A549 (cell line): ENCODE results near the gene NUAK2. TPM values are rescaled to one million over a fixed set of nuclear protein-coding genes. Genes with fewer than 3 reads are reported as not detected.

Source experiments
- ATAC-seq, 2 experiments: fragments of 200-7000 bp in 1 of 2; fragments of >200 bp in 1 of 2; cut with Nextera tagmentation in 1 of 2; cut with Tn5 transposase in 1 of 2; 3 replicates each; pipeline versions ENCODE4 v1.8.0 to v1.9.1; 2018 to 2020; ENCODE audit warnings: mild to moderate bottlenecking in 1 of 2, moderate library complexity in 1 of 2
- CTCF ChIA-PET: fragments of 300-600 bp; sonication (Branson Sonifier 250); formaldehyde crosslinking; extraction: SDS; loops from one replicate; lab custom pipeline; 2021; ENCODE audit warnings: antibody characterized with exemption, inconsistent platforms; lab: Yijun Ruan, JAX
- POLR2A ChIA-PET: fragments of 350-600 bp; formaldehyde crosslinking; extraction: SDS; loops from one replicate; lab custom pipeline; 2021; ENCODE audit warnings: antibody characterized with exemption, inconsistent platforms; lab: Yijun Ruan, JAX
- DNase-seq, 2 experiments: peaks; one replicate each; pipeline versions ENCODE4 v3.0.0 to v3.0.0-alpha.2; 2011 to 2016; ENCODE audit warnings: low read depth in 1 of 2, low spot score in 1 of 2
- FAIRE-seq: peaks from 2 replicates; lab custom pipeline; 2011; peaks lifted over from hg19 to GRCh38; lab: Jason Lieb, UNC
- H3K27ac ChIP-seq, 2 experiments: fragments of >200 bp; sonication (Bioruptor Twin); formaldehyde crosslinking; 3 replicates each; pipeline ENCODE4 v1.5.1; 2016 to 2017
- H3K4me1 ChIP-seq: fragments of >200 bp; sonication (Bioruptor Twin); formaldehyde crosslinking; 3 replicates; pipeline ENCODE4 v1.6.1; 2016
- H3K4me2 ChIP-seq: fragments of >200 bp; sonication (Bioruptor Twin); formaldehyde crosslinking; 3 replicates; pipeline ENCODE4 v1.6.1; 2016
- H3K4me3 ChIP-seq: fragments of >200 bp; sonication (Bioruptor Twin); formaldehyde crosslinking; 3 replicates; pipeline ENCODE4 v1.5.1; 2016
- H3K9me3 ChIP-seq: fragments of >200 bp; sonication (Bioruptor Twin); formaldehyde crosslinking; 3 replicates; pipeline ENCODE4 v1.6.1; 2016
- CEBPB ChIP-seq, 2 experiments: fragments of >200 bp in 1 of 2; sonication (Bioruptor Twin) in 1 of 2; formaldehyde crosslinking in 1 of 2; IDR thresholded peaks; 2 replicates each; pipeline ENCODE4 v1.6.1; 2012 to 2016
- CHD2 ChIP-seq: fragments of 150-350 bp; IDR thresholded peaks from 2 replicates; pipeline ENCODE4 v1.6.1; 2014; ENCODE audit warnings: low read length; ENCODE audit not compliant: partially characterized antibody
- CHD4 ChIP-seq: fragments of 200-600 bp; sonication (generic); IDR thresholded peaks from 2 replicates; pipeline ENCODE4 v1.6.1; 2016; ENCODE audit warnings: antibody characterized with exemption, mild to moderate bottlenecking, borderline replicate concordance
- E2F6 ChIP-seq: IDR thresholded peaks from 2 replicates; pipeline ENCODE4 v1.6.1; 2012; ENCODE audit warnings: low read depth, borderline replicate concordance
- FOXS1 ChIP-seq: fragments of 250-450 bp; sonication (Bioruptor Pico); IDR thresholded peaks from 2 replicates; pipeline ENCODE4 v1.5.0; 2020; ENCODE audit warnings: mild to moderate bottlenecking, moderate library complexity
- HOXB5 ChIP-seq: fragments of 250-450 bp; sonication (Bioruptor Pico); IDR thresholded peaks from 2 replicates; pipeline ENCODE4 v1.5.0; 2020; ENCODE audit warnings: mild to moderate bottlenecking, moderate library complexity
- KDM1A ChIP-seq: fragments of 200-600 bp; sonication (generic); IDR thresholded peaks from 2 replicates; pipeline ENCODE4 v1.6.1; 2016; ENCODE audit warnings: low read depth, mild to moderate bottlenecking
- MAFK ChIP-seq: fragments of 450-650 bp; IDR thresholded peaks from 2 replicates; pipeline ENCODE4 v1.6.1; 2014; ENCODE audit not compliant: partially characterized antibody
- MAZ ChIP-seq: fragments of 150-350 bp; IDR thresholded peaks from 2 replicates; pipeline ENCODE4 v1.6.1; 2014; ENCODE audit warnings: antibody characterized with exemption, low read depth, low read length, borderline replicate concordance
- POLR2A ChIP-seq: IDR thresholded peaks from 2 replicates; pipeline ENCODE4 v1.6.1; 2012; ENCODE audit warnings: mild to moderate bottlenecking, low read length
- RAD21 ChIP-seq, 2 experiments: fragments of >200 bp in 1 of 2; sonication (Bioruptor Twin) in 1 of 2; formaldehyde crosslinking in 1 of 2; IDR thresholded peaks in 1 of 2; conservative IDR thresholded peaks in 1 of 2; 2 replicates in 1 of 2; 3 replicates in 1 of 2; pipeline ENCODE4 v1.6.1; 2012 to 2018; ENCODE audit warnings: inconsistent platforms in 1 of 2
- RCOR1 ChIP-seq: fragments of 150-350 bp; IDR thresholded peaks from 2 replicates; pipeline ENCODE4 v1.6.1; 2014; ENCODE audit warnings: antibody characterized with exemption, low read length, low read depth
- RFX5 ChIP-seq: fragments of 450-650 bp; IDR thresholded peaks from 2 replicates; pipeline ENCODE4 v1.7.1; 2014; ENCODE audit warnings: antibody characterized with exemption, mild to moderate bottlenecking, moderate library complexity
- SMC3 ChIP-seq: fragments of >200 bp; sonication (Bioruptor Twin); formaldehyde crosslinking; IDR thresholded peaks from 3 replicates; pipeline ENCODE4 v1.6.1; 2018; ENCODE audit warnings: inconsistent platforms
- ZC3H11A ChIP-seq: fragments of 450-650 bp; IDR thresholded peaks from 2 replicates; pipeline ENCODE4 v1.6.1; 2014; ENCODE audit warnings: antibody characterized with exemption, mild to moderate bottlenecking
- ZFP36 ChIP-seq: fragments of 450-650 bp; IDR thresholded peaks from 2 replicates; pipeline ENCODE4 v1.6.1; 2014; ENCODE audit warnings: borderline replicate concordance; ENCODE audit not compliant: partially characterized antibody
- WGBS: methylation state at CpG from one replicate; pipeline ENCODE4 v1.1.6; 2017; ENCODE audit errors: missing lambda C conversion rate; 5-methylcytosine and 5-hydroxymethylcytosine counted together
- polyA plus RNA-seq, 4 experiments: library from polyadenylated mRNA; depleted of rRNA in 3 of 4; stranded (reverse); fragments of >200 nt; fragmentation: RNase III in 1 of 4; extraction: RNeasy Plus Mini Kit Qiagen cat#74134 plus additional on column Dnase treatment in 1 of 4; gene quantifications; 2 replicates in 3 of 4; 3 replicates in 1 of 4; pipeline ENCODE4 v1.2.3, GENCODE V29; 2011 to 2017
- TF ChIP-seq, protein P1 (sequence below): IDR thresholded peaks from 2 replicates; pipeline ENCODE4 v1.6.1; 2012
- TF ChIP-seq, protein P2 (sequence below): fragments of >200 bp; sonication (Bioruptor Twin); formaldehyde crosslinking; IDR thresholded peaks from 3 replicates; pipeline ENCODE4 v1.5.1; 2016
- TF ChIP-seq, protein P3 (sequence below): fragments of 450-650 bp; IDR thresholded peaks from 2 replicates; pipeline ENCODE4 v1.6.1; 2014; ENCODE audit warnings: antibody characterized with exemption
- TF ChIP-seq, protein P4 (sequence below): IDR thresholded peaks from 2 replicates; pipeline ENCODE4 v1.6.1; 2012
- TF ChIP-seq, protein P5 (sequence below): fragments of >200 bp; sonication (Bioruptor Twin); formaldehyde crosslinking; IDR thresholded peaks from 2 replicates; pipeline ENCODE4 v1.6.1; 2016

The NUAK2 gene
- polyA plus RNA-seq, 2 of the 4 experiments (the other 2 are of a cell fraction), result 29.7 to 37.8 TPM

GRCh38 chr1:205335692-205336091 lies 14.1 kb upstream of the NUAK2 start:
- CTCF ChIA-PET, result interaction anchor here (0.6 to 67.1 kb wide), 58 partner anchors 9 to 822 kb away, joined by 3 to 3627 read pairs (median 4); partner anchors contain the start of genes KLHDC8A and NUAK2
- FAIRE-seq (peak; percentile 18), DNase-seq (peak; percentile 89 to 90), ATAC-seq (peak; percentile 91 to 97)
- Histone ChIP-seq H3K4me2 (no peak overlapping the region), H3K4me3 (no peak overlapping the region), H3K27ac (no peak overlapping the region), H3K4me1 (peaks cover 1% of the 10 kb centered on the region; the same call in 2 of the 3 replicates), H3K9me3 (no peaks in the 10 kb centered on the region)
- POLR2A ChIA-PET, result no interaction called here
- WGBS, result 2% methylated on average over 4 of the region's 4 CpGs
- TF ChIP-seq SMC3 (peak; percentile 94), POLR2A (no peak), E2F6 (no peak), CHD2 (no peak), RAD21 (conservative IDR thresholded peaks at IDR 0.05 in 1 of 2, IDR thresholded peaks at IDR 0.05 in 1 of 2) (peak; percentile 88 to 92), FOXS1 (CRISPR knock-in tag) (no peak), CHD4 (no peak), CEBPB (IDR thresholded peaks at IDR 0.05) (no peak), RFX5 (no peak), ZFP36 (no peak), MAFK (peak; percentile 7), ZC3H11A (no peak)
- TF ChIP-seq, protein P1, sequence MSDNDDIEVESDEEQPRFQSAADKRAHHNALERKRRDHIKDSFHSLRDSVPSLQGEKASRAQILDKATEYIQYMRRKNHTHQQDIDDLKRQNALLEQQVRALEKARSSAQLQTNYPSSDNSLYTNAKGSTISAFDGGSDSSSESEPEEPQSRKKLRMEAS, result 0 out of 2 replicates have a peak, but pooled peaks have one; percentile 38
- TF ChIP-seq, protein P2, sequence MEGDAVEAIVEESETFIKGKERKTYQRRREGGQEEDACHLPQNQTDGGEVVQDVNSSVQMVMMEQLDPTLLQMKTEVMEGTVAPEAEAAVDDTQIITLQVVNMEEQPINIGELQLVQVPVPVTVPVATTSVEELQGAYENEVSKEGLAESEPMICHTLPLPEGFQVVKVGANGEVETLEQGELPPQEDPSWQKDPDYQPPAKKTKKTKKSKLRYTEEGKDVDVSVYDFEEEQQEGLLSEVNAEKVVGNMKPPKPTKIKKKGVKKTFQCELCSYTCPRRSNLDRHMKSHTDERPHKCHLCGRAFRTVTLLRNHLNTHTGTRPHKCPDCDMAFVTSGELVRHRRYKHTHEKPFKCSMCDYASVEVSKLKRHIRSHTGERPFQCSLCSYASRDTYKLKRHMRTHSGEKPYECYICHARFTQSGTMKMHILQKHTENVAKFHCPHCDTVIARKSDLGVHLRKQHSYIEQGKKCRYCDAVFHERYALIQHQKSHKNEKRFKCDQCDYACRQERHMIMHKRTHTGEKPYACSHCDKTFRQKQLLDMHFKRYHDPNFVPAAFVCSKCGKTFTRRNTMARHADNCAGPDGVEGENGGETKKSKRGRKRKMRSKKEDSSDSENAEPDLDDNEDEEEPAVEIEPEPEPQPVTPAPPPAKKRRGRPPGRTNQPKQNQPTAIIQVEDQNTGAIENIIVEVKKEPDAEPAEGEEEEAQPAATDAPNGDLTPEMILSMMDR, result peak; percentile 99
- TF ChIP-seq, protein P3, sequence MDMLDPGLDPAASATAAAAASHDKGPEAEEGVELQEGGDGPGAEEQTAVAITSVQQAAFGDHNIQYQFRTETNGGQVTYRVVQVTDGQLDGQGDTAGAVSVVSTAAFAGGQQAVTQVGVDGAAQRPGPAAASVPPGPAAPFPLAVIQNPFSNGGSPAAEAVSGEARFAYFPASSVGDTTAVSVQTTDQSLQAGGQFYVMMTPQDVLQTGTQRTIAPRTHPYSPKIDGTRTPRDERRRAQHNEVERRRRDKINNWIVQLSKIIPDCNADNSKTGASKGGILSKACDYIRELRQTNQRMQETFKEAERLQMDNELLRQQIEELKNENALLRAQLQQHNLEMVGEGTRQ, result no peak
- TF ChIP-seq, protein P4, sequence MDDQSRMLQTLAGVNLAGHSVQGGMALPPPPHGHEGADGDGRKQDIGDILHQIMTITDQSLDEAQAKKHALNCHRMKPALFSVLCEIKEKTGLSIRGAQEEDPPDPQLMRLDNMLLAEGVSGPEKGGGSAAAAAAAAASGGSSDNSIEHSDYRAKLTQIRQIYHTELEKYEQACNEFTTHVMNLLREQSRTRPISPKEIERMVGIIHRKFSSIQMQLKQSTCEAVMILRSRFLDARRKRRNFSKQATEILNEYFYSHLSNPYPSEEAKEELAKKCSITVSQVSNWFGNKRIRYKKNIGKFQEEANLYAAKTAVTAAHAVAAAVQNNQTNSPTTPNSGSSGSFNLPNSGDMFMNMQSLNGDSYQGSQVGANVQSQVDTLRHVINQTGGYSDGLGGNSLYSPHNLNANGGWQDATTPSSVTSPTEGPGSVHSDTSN, result no peak

GRCh38 chr1:205332015-205332791 lies 10.7 kb upstream of the NUAK2 start:
- POLR2A ChIA-PET, result interaction anchor here (0.8 to 0.9 kb wide), 2 partner anchors 10 to 121 kb away, joined by 3 read pairs; partner anchors contain the start of gene DSTYK
- FAIRE-seq, result no peak
- no peaks in the 10 kb centered on the region for H3K4me1 ChIP-seq

More at GRCh38 chr1:205332015-205332791, 10.7 kb upstream of the NUAK2 start:
- Histone ChIP-seq H3K9me3 (no peaks in the 10 kb centered on the region), H3K4me3 (no peak overlapping the region), H3K27ac (no peak overlapping the region), H3K4me2 (no peak overlapping the region)
- CTCF ChIA-PET, result interaction anchor here (0.6 to 89.2 kb wide), 8 partner anchors 7 to 343 kb away, joined by 3 to 3627 read pairs (median 84); partner anchors contain the start of genes KLHDC8A and NUAK2
- ATAC-seq (no peak), DNase-seq (no peak)
- 86% methylated on average over 11 of the region's 11 CpGs for WGBS
- TF ChIP-seq, protein P5, sequence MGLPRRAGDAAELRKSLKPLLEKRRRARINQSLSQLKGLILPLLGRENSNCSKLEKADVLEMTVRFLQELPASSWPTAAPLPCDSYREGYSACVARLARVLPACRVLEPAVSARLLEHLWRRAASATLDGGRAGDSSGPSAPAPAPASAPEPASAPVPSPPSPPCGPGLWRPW, result no peak
- TF ChIP-seq ZFP36, result no peak
- no peak for TF ChIP-seq POLR2A
- no peak for TF ChIP-seq HOXB5 (CRISPR knock-in tag)
- no peak for TF ChIP-seq RCOR1
- TF ChIP-seq KDM1A, result no peak
- TF ChIP-seq MAZ, result no peak
